ENCODE data around the gene PUS7L.
A peak's percentile ranks its signal among the peaks of the same experiment; 100 is the strongest.

PUS7L gene, protein sequence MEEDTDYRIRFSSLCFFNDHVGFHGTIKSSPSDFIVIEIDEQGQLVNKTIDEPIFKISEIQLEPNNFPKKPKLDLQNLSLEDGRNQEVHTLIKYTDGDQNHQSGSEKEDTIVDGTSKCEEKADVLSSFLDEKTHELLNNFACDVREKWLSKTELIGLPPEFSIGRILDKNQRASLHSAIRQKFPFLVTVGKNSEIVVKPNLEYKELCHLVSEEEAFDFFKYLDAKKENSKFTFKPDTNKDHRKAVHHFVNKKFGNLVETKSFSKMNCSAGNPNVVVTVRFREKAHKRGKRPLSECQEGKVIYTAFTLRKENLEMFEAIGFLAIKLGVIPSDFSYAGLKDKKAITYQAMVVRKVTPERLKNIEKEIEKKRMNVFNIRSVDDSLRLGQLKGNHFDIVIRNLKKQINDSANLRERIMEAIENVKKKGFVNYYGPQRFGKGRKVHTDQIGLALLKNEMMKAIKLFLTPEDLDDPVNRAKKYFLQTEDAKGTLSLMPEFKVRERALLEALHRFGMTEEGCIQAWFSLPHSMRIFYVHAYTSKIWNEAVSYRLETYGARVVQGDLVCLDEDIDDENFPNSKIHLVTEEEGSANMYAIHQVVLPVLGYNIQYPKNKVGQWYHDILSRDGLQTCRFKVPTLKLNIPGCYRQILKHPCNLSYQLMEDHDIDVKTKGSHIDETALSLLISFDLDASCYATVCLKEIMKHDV

DNA sequence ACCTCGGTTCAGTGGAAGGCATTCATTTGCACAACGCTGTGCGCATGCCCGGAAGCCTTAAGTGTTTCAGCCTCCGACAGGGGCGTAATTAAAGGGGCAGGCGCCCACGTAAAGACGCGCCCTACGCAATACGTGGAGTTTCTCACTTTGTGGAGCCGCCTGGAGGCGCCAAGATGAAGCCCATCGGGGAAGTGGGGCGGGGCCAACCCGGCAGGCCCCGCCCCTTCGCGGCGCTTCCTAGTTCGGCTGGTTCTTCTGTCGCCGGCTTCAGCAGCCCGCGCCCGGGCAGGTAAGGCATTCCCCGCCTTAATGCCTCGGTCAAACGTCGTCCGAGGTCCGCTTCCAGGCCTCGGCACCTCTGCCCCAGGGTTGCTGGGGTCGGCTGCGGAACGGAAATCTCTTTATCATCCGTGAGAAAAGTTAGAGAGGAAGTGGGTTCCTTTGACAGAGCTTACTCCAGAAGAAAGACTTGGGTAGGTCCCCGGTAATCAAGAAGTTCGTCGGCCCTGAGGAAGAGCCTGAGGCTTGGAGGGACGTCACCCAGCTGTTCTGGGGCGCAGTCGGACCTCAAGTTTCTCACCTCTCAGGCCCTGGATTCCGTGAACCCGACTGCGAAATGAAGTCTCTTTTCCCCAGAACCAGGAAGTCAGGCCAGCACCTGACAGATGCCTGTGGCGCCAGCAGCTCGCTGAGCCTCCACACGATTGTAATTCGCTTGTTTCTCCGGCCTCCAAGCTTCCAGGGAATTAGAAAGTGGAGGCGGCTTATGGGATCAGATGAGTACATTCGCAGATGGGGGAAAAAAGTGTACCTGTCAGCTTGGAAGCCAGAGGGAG is at the start of gene PUS7L, which contains the start of gene IRAK4:
Gene PUS7L, minus strand, starts transcription at position 63 of the 836 bp plus-strand sequence. CDS start 3,545 bp downstream, outside the sequence.
Gene IRAK4, plus strand, starts transcription at position 224 of the 836 bp plus-strand sequence. CDS start 9,161 bp downstream, outside the sequence.
- H3K4me1 Mint-ChIP-seq, result peaks cover 74% of the 10 kb centered on the region
- peak; percentile 96 for DNase-seq
- no peaks in the 10 kb centered on the region for H3K27me3 Mint-ChIP-seq
- H3K9me3 Mint-ChIP-seq, result no peaks in the 10 kb centered on the region
- H3K4me3 Mint-ChIP-seq, result peak within 1 kb of the TSS; percentile 98
- peaks cover 37% of the 10 kb centered on the region for H3K36me3 Mint-ChIP-seq
- peak within 1 kb of the TSS; percentile 99 for H3K27ac Mint-ChIP-seq
- CTCF ChIA-PET, result interaction anchor here (1.0 to 1.6 kb wide), 4 partner anchors 52 to 124 kb away, joined by 4 read pairs; no protein-coding TSS in a partner anchor

DNA sequence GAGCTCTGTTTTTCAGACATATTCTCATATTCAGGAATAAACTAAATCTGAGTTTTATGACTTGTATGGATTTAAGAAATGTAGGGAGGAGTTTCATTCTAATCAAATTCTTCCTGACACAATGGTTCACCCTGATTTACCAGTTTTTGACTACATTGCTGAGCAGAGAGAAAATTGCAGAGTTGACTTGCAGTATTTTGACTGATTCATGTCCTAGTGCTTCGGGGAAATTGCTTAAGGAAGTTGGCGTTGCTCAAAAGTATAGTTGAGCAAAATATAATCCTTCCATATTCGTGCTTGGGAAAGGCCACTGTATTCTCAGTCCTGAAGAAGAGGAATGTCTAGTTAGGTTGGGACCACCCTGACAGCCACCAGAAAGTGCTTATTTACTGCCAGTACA is 48.8 kb upstream of the PUS7L start:
- H3K4me3 Mint-ChIP-seq, result peak overlapping the region; percentile 96
- no peak for DNase-seq
- peaks cover 39% of the 10 kb centered on the region for H3K4me1 Mint-ChIP-seq
- H3K36me3 Mint-ChIP-seq, result peaks cover 11% of the 10 kb centered on the region
- peak overlapping the region; percentile 100 for H3K27ac Mint-ChIP-seq
- CTCF ChIA-PET, result no interaction called here
- no peaks in the 10 kb centered on the region for H3K27me3 Mint-ChIP-seq
- no peaks in the 10 kb centered on the region for H3K9me3 Mint-ChIP-seq

DNA sequence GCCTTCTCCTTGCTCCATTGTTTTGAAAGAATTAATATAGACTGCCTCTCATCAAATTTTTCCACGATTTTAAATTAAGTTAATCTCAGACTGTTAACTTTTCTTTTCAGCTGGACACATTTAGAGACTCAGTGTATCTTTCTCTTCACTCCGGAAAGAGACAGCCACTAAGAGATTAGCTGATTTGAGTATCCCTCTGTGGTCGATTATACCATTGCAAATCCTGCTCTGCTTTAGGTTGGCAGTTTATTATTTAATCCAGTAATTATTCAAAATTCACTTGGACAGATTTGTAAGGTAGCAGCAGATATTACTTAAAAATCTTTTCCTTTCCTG is 48.1 kb upstream of the PUS7L start:
- Mint-ChIP-seq H3K4me1 (peaks cover 41% of the 10 kb centered on the region), H3K27me3 (no peaks in the 10 kb centered on the region), H3K36me3 (peaks cover 11% of the 10 kb centered on the region), H3K4me3 (peak overlapping the region; percentile 96), H3K27ac (peak overlapping the region; percentile 100), H3K9me3 (no peaks in the 10 kb centered on the region)
- no peak for DNase-seq
- CTCF ChIA-PET, result interaction anchor here (0.7 to 1.3 kb wide), 2 partner anchors 20 to 32 kb away, joined by 3 to 6 read pairs; no protein-coding TSS in a partner anchor

DNA sequence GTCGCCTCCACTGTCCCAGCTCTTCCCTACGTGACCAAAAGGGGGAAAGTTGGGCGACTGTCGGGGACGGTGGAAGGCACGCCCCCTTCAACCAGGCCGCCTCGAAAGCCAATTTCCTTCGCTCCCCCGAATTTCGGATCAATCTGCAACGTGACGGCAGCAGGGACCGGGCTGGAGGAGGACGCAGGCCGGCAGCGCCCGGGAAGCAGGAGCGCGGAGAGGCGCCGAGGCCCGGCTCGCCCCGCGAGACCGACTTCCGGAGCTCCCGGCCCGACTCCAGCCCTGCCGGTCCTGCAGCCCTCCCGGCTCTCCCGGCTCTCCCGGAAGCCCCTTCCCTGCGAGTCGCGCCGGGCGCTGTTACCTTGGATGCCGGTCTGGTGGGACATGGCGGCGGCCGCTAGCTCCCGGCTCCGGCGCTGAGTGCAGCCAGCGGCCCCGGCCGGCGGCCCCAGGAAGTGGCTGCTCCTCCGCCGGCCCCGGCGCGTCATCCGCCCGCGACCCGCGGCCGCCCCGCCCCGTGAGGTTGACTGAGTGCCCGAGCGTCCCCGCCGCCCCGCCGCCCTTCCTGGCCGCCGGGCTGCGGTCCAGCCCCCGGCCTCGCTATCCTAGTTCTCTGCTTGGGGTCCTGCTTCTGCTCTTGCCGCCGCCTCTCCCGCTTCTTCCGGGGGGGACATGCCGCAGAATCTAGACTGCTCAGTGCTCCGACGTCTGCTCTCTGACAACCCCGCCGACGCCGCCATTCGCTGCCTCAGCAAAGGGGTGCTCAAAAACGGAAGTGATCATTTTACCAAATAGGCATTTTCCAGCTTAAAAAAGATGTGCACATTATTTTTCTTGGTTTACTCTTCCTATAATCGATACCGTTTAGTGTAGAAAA is 47.5 kb upstream of the PUS7L start, which contains the start of gene TWF1:
Gene TWF1, minus strand, starts transcription at position 458 of the 877 bp plus-strand sequence. Its CDS starts 72 bp downstream, at position 386.
- H3K4me1 Mint-ChIP-seq, result peaks cover 39% of the 10 kb centered on the region
- peak; percentile 90 for DNase-seq
- peak within 1 kb of the TSS; percentile 100 for H3K27ac Mint-ChIP-seq

DNA sequence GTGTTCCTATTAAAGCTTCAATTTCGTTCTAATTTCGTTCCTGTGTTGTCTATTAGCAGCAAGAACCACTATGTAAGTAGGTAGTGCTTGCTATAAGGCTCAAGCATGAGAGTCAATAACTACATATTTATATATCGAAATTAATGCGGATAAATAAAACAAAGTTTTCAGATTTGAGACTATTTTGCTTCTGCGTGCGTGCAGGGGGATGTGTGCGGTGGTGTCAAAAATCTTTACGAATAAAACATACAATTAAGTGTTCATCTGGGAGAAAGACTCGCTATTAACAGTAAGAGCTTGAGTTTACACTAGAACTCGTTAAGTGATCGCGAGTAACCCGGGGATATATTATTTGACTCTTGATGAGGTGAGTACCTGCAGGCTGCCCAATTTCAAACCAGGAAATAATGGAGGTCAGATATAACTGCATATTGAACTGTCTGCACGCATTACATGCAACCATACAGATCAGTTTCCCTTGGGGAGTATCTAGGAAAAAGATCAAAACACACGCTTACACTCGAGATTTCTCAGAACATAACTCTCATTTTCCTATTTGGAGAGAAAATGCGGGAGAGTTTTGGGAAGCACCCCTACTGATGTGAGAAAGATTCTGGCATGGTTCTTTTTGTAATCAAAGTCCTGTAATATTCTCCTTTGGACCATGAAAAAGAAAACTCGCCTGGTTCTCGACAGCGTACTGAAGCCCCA is 46.7 kb upstream of the PUS7L start:
- Mint-ChIP-seq H3K27ac (peak overlapping the region; percentile 100), H3K4me3 (peak overlapping the region; percentile 96), H3K9me3 (no peaks in the 10 kb centered on the region), H3K4me1 (peaks cover 39% of the 10 kb centered on the region), H3K36me3 (peaks cover 13% of the 10 kb centered on the region), H3K27me3 (no peaks in the 10 kb centered on the region)
- CTCF ChIA-PET, result interaction anchor here (0.6 to 1.3 kb wide), 2 partner anchors 9 to 19 kb away, joined by 3 to 6 read pairs; no protein-coding TSS in a partner anchor
- no peak for DNase-seq

More for the DNA sequence above, 47.5 kb upstream of the PUS7L start, which contains the start of gene TWF1:
- Mint-ChIP-seq H3K9me3 (no peaks in the 10 kb centered on the region), H3K27me3 (no peaks in the 10 kb centered on the region), H3K36me3 (peaks cover 12% of the 10 kb centered on the region), H3K4me3 (peak within 1 kb of the TSS; percentile 96)
- CTCF ChIA-PET, result interaction anchor here (0.6 to 1.3 kb wide), 3 partner anchors 8 to 31 kb away, joined by 3 to 6 read pairs (median 3); no protein-coding TSS in a partner anchor

DNA sequence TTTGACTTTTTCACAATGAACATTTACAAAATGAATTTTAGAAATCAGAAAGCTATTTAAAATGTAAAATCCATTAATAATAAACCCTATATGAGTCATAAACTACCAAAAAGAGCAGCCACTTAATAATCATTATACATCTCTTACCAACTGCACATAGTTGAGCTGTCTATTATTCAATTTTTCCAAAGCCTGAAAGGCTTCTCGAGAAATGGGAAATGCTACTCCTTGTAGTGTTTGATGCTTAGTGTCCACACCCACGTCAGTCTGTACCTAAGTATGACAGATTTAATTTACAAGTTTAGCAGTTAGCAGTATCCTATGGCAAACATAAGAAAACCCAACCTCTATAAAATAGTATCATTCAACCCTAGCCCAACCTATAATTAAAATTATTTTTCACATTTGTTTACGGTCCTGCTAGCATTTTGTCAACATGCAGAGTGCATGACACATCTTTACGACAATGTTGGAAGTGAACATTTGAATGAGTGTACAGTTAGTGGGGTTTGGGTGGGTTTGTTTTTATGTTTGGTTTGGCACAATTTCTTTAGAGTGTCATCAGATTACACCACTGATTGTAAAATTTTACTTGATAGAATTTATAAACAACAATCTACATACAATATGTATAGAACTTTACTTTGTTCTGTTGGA is 39.1 kb upstream of the PUS7L start:
- Mint-ChIP-seq H3K27ac (no peak overlapping the region), H3K27me3 (no peaks in the 10 kb centered on the region), H3K4me1 (peaks cover 5% of the 10 kb centered on the region), H3K36me3 (peaks cover 25% of the 10 kb centered on the region), H3K9me3 (no peaks in the 10 kb centered on the region), H3K4me3 (no peak overlapping the region)
- DNase-seq, result no peak
- CTCF ChIA-PET, result no interaction called here

DNA sequence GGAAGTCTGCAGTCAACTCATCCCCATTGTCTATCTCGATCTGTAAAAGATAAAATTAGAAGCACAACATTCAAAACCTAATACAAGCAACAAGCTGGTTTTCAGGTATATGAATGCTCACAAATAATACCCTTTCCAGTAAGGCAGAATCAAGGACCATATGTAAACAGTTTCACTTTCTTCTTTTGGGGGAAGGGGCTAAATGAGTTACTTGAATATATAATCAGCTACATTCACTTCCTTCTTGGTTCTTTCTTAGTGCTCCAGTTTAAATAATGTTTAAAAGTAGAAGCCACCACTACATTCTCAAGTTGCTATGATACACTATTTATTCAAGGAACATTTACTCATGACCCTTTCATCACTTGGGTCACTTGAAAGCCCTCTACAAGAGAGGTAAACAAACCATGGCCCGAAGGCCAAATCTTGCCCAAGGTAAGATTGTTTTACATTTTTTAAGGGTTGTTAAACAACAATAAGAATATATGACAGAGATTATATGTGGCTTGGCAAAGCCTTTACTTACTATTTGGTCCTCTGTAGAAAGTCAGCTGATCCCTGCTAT is 37.2 kb upstream of the PUS7L start:
- H3K27me3 Mint-ChIP-seq, result no peaks in the 10 kb centered on the region
- H3K27ac Mint-ChIP-seq, result no peak overlapping the region
- CTCF ChIA-PET, result no interaction called here
- H3K4me3 Mint-ChIP-seq, result no peak overlapping the region
- DNase-seq, result no peak
- H3K9me3 Mint-ChIP-seq, result no peaks in the 10 kb centered on the region
- no peaks in the 10 kb centered on the region for H3K4me1 Mint-ChIP-seq
- H3K36me3 Mint-ChIP-seq, result peaks cover 29% of the 10 kb centered on the region

DNA sequence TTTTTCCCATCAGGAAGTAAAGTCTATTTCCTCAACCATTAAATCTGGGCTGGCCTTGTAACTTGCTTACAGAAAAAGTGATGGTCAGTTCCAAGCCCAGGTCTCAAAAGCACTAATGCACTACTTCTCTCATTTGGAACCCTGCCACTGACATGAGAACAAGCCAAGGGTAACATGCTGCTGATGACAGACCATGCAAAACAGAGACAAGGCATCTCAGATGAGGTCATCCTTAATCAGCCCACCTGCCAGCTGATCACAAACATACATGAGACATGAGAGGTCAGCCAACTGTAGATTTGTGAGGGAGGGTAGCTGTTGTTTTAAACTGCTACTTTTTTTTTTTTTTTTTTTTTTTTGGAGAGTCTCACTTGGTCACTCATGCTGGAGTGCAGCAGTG is 31.4 kb upstream of the PUS7L start:
- CTCF ChIA-PET, result no interaction called here
- Mint-ChIP-seq H3K36me3 (peaks cover 32% of the 10 kb centered on the region), H3K27ac (no peak overlapping the region), H3K4me3 (no peak overlapping the region), H3K27me3 (no peaks in the 10 kb centered on the region), H3K9me3 (no peaks in the 10 kb centered on the region), H3K4me1 (no peaks in the 10 kb centered on the region)
- no peak for DNase-seq

DNA sequence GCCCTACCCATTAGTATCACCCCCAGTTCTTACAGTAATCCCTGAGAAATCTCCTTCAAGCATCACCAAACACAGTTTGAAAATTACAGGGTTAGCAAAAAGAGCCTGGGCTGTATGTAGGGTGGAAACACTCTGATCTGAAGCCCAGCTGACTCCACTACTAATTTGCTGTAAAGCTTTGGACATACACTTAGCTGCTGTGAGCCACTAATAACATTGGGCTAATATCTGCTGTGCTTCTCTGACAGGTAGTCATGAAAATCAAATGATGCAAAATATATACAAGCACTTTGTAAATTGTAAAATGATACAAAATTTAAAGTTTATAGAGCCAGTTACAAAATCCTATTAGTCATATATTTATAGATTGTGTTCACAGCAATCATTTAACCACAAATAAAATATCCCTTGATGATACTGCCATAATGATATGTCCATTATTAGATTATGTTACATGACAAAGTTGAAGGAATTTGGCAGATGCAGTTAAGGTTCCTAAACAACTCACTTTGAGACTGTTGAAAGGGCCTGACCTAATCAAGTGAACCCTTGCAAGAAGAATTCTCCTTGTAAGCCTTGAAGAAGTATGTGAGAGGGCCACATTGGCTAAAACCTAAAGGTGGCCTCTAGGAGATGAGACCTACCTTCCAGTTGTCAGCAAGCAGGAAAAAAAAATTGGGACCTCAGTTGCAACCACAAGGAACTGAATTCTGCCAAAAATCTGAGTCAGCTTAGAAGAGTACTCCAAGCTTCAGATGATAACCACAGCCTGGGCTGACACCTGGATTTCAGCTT is 28.5 kb upstream of the PUS7L start:
- no peaks in the 10 kb centered on the region for H3K4me1 Mint-ChIP-seq
- no peak for DNase-seq
- H3K4me3 Mint-ChIP-seq, result no peak overlapping the region
- H3K9me3 Mint-ChIP-seq, result no peaks in the 10 kb centered on the region
- H3K27ac Mint-ChIP-seq, result no peak overlapping the region
- H3K36me3 Mint-ChIP-seq, result peaks cover 41% of the 10 kb centered on the region
- CTCF ChIA-PET, result interaction anchor here (1.3 to 1.9 kb wide), 2 partner anchors 10 kb away, joined by 5 read pairs; no protein-coding TSS in a partner anchor
- no peaks in the 10 kb centered on the region for H3K27me3 Mint-ChIP-seq

DNA sequence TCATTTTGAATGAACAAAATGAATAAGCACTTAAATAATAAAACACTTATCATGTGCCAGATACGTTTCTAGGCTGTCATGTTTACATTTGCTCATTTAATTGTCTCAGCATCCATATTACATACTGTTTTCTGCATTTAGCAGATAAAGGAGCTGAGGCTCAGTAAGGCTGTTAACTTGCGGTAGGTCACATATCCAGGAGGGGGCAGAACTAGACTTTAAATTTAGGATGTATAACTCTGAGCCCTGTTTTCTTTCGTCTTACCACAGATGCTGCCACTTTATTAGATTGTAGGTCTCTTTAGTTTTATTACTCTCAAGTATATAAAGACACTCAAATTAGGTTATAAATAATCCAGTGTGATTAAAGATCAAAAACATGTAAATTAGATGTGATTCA is 17.9 kb upstream of the PUS7L start:
- Mint-ChIP-seq H3K9me3 (no peaks in the 10 kb centered on the region), H3K4me1 (no peaks in the 10 kb centered on the region), H3K27me3 (no peaks in the 10 kb centered on the region), H3K4me3 (no peak overlapping the region), H3K27ac (no peak overlapping the region), H3K36me3 (peaks cover 29% of the 10 kb centered on the region)
- CTCF ChIA-PET, result interaction anchor here (0.6 to 2.7 kb wide), 5 partner anchors 10 to 105 kb away, joined by 3 to 30 read pairs (median 5); no protein-coding TSS in a partner anchor
- peak; percentile 40 for DNase-seq

DNA sequence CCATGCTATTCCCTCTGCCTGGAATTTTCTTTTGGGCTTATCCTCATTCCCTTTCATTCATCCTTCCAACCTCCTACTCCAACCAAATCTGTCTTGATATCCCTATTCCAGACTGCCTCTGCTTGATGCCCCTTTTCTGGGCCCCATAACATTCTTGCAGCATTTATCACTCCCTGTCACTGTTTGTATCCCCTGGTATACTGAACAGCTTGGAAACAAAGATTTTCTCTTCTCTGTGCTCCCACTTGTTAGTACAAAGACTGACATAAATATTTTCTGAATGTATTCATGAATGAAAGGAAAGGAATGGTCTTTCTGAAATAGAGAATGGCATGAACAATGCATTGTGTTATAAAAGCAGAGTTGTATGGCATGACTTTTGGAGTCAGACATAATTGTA is 7.7 kb upstream of the PUS7L start:
- H3K9me3 Mint-ChIP-seq, result no peaks in the 10 kb centered on the region
- no peak for DNase-seq
- no peaks in the 10 kb centered on the region for H3K27me3 Mint-ChIP-seq
- H3K27ac Mint-ChIP-seq, result no peak overlapping the region
- H3K4me1 Mint-ChIP-seq, result peaks cover 22% of the 10 kb centered on the region
- no peak overlapping the region for H3K4me3 Mint-ChIP-seq
- H3K36me3 Mint-ChIP-seq, result peaks cover 35% of the 10 kb centered on the region
- CTCF ChIA-PET, result interaction anchor here (0.6 kb wide), 1 partner anchor 29 kb away, joined by 4 read pairs; no protein-coding TSS in a partner anchor
